Uterus (tissue), 2 donors: Measurements from ENCODE around the gene TEX13C.

Experiments used
- CTCF ChIP-seq, 4 experiments: fragments of 200-600 bp in 2 of 4; fragments of 450-650 bp in 2 of 4; sonication (generic) in 2 of 4; IDR thresholded peaks; one replicate each; pipeline ENCODE4 v1.5.1; 2016 to 2019; ENCODE audit warnings: antibody characterized with exemption in 4 of 4, mild to moderate bottlenecking in 2 of 4, moderate library complexity in 1 of 4
- POLR2A ChIP-seq, 2 donors: fragments of 450-650 bp; IDR thresholded peaks; one replicate each; pipeline ENCODE4 v1.6.1; 2016; ENCODE audit warnings: antibody characterized with exemption in 2 of 2, mild to moderate bottlenecking in 1 of 2, moderate library complexity in 1 of 2

- no peak for TF ChIP-seq CTCF (IDR thresholded peaks at IDR 0.05)
- TF ChIP-seq POLR2A (IDR thresholded peaks at IDR 0.05) = no peak
These were observed 32.4 kb upstream of the TEX13C start for GRCh38 chrX:125287282-125287681.
